Central memory CD8-positive, alpha-beta T cell (primary cell): ENCODE measurements around the gene POU3F2.
A peak's percentile ranks its signal among the peaks of the same experiment; 100 is the strongest.

Experiments
- ATAC-seq: fragments of 150-1000 bp; cut with Tn5 transposase; replicated peaks from 2 replicates; pipeline ENCODE4 v1.10.0; 2022; ENCODE audit warnings: mild to moderate bottlenecking, moderate FRiP score, moderate number of reproducible peaks; ENCODE audit not compliant: poor library complexity, severe bottlenecking; ENCODE audit errors: extremely low read depth
- DNase-seq, 2 donors: peaks; one replicate each; pipeline ENCODE4 v3.0.0; 2021; ENCODE audit warnings: low spot score in 2 of 2
- H3K27ac Mint-ChIP-seq: one replicate; pipeline ENCODE4 v1.8.0; 2022; ENCODE audit warnings: low read depth, mild to moderate bottlenecking, moderate library complexity, mixed read lengths
- H3K27me3 Mint-ChIP-seq: one replicate; pipeline ENCODE4 v1.8.0; 2022; ENCODE audit warnings: mixed read lengths
- H3K36me3 Mint-ChIP-seq: one replicate; pipeline ENCODE4 v1.8.0; 2022; ENCODE audit warnings: mild to moderate bottlenecking, moderate library complexity, mixed read lengths; ENCODE audit not compliant: insufficient read depth
- H3K4me1 Mint-ChIP-seq: one replicate; pipeline ENCODE4 v1.8.0; 2022; ENCODE audit warnings: mixed read lengths
- H3K4me3 Mint-ChIP-seq: one replicate; pipeline ENCODE4 v1.8.0; 2022; ENCODE audit warnings: mild to moderate bottlenecking, moderate library complexity, mixed read lengths
- H3K9me3 Mint-ChIP-seq: one replicate; pipeline ENCODE4 v1.8.0; 2022; ENCODE audit warnings: mixed read lengths

Gene POU3F2

GRCh38 chr6:98834060-98835031, at the start of gene POU3F2:
Gene POU3F2, plus strand, starts transcription at chr6:98834574. Its CDS starts 300 bp downstream, at chr6:98834874.
- Mint-ChIP-seq H3K4me1 (peaks cover 48% of the 10 kb centered on the region), H3K4me3 (peak within 1 kb of the TSS; percentile 89)
- peak; percentile 53 for ATAC-seq

DNA sequence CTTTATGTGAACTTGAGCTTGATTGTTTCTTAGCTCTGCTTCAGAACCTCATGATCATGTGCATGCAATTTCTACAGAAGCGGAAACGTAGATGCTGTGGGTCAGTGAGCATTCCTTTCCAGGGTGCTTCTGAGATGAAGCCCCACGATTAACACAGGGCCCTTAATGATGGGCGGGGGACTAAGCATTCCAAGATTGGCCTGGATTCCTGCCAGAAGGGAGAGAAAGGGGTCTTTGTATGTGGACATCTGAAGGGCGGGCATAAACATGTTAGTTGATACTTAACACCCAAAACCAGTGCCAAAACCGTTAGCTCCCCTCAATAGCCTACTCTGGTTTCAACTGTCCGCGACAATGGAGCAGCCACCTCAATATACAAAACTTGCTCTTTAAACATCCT, 46.9 kb upstream of the POU3F2 start:
- Mint-ChIP-seq H3K27ac (no peak overlapping the region), H3K4me3 (no peak overlapping the region), H3K27me3 (peaks cover 55% of the 10 kb centered on the region), H3K4me1 (no peaks in the 10 kb centered on the region), H3K36me3 (no peaks in the 10 kb centered on the region), H3K9me3 (peaks cover 8% of the 10 kb centered on the region)
- DNase-seq (no peak), ATAC-seq (no peak)

More at GRCh38 chr6:98834060-98835031, at the start of gene POU3F2:
- Mint-ChIP-seq H3K36me3 (peaks cover 14% of the 10 kb centered on the region), H3K9me3 (no peaks in the 10 kb centered on the region), H3K27me3 (peaks cover 93% of the 10 kb centered on the region), H3K27ac (peak within 1 kb of the TSS; percentile 50)
- DNase-seq, result peak in 1 of 2 donors; percentile 9

DNA sequence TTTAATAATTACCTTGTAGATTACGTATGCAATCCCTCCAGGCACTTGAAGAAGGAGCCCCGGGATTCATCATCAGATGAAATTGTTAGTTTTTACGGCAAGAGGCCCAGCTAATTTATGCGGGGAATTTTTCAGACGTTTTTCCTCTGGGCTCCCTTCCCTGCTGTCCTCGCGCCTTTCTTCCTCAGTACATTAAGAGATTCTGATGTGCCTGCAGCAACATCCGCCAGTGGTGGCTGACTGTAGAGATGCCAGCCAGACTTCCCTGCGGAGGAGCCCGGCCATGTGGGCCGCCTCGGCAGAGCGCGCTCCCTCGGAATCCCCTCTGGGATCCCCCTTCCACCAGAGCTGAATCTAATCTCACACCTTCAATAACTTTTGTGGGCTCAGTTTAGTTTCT, 46.4 kb upstream of the POU3F2 start:
- H3K4me3 Mint-ChIP-seq, result no peak overlapping the region
- ATAC-seq (no peak), DNase-seq (no peak)
- H3K4me1 Mint-ChIP-seq, result no peaks in the 10 kb centered on the region
- peaks cover 8% of the 10 kb centered on the region for H3K9me3 Mint-ChIP-seq
- no peaks in the 10 kb centered on the region for H3K36me3 Mint-ChIP-seq
- peaks cover 55% of the 10 kb centered on the region for H3K27me3 Mint-ChIP-seq
- no peak overlapping the region for H3K27ac Mint-ChIP-seq

- Mint-ChIP-seq H3K9me3 (no peaks in the 10 kb centered on the region), H3K27ac (no peak overlapping the region), H3K27me3 (peaks cover 43% of the 10 kb centered on the region), H3K4me1 (no peaks in the 10 kb centered on the region), H3K36me3 (no peaks in the 10 kb centered on the region), H3K4me3 (no peak overlapping the region)
- DNase-seq (no peak), ATAC-seq (no peak)
Observed at GRCh38 chr6:98794307-98794842, 40.0 kb upstream of the POU3F2 start.

DNA sequence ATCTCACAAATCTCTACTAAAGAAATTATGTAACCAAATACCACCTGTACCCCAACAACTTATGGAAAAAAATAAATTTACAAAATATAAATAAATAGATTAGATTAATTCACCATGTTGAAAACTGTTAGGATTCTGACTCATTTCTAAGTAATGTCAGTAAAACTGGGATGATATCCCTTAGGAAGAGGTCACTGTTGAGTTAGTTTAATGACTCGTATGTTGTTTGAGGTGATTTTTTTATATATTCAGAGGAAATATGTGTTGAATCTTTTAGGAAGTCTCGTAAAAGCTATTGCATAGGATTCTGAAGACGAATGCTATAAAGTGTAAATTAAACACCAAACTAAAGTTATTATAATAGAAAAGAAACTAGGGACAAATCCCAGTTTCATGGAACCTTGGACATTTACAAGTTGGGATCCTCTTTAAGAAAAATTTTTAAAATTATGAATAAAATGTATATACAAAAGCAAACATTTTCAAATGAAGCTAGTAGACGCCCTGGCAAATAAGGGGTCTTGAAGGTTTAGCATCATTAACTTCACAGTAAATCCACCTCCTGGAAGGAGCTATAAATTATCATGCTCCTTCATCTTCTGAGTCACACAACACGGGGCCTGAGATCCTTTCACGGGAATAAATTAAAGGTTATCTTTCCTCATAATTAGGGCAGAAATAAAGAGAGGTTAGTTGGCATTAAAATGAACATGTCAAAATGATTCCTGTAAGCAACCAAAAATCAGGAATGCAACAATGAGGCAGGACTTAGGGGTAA, 37.0 kb upstream of the POU3F2 start:
- DNase-seq, result no peak
- H3K27ac Mint-ChIP-seq, result no peak overlapping the region
- H3K9me3 Mint-ChIP-seq, result no peaks in the 10 kb centered on the region
- H3K36me3 Mint-ChIP-seq, result no peaks in the 10 kb centered on the region
- ATAC-seq, result no peak
- H3K27me3 Mint-ChIP-seq, result peaks cover 44% of the 10 kb centered on the region
- no peaks in the 10 kb centered on the region for H3K4me1 Mint-ChIP-seq
- no peak overlapping the region for H3K4me3 Mint-ChIP-seq

DNA sequence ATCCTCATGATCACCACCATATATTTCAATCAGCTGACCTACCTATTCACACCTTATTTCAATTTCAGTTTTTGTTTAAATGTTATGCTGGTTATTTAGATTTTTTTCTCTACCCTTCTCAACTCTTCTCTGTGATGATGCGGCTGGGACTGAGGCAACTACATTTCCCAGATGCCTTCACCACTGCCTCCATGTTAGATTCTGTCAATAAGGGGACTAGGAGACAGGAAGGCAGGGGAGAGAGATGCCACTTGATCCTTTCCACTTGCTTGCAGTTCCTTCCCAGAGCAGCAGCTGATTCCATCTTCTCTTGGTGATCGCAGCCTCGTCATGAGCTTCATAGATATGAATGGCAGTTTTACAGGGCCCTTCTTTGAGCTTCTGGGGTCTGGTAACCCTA, 33.5 kb upstream of the POU3F2 start:
- DNase-seq, result no peak
- no peak for ATAC-seq
- H3K4me1 Mint-ChIP-seq, result no peaks in the 10 kb centered on the region
- H3K27ac Mint-ChIP-seq, result no peak overlapping the region
- peaks cover 1% of the 10 kb centered on the region for H3K36me3 Mint-ChIP-seq
- H3K9me3 Mint-ChIP-seq, result no peaks in the 10 kb centered on the region
- peaks cover 37% of the 10 kb centered on the region for H3K27me3 Mint-ChIP-seq
- H3K4me3 Mint-ChIP-seq, result no peak overlapping the region

GRCh38 chr6:98808541-98809210, 25.7 kb upstream of the POU3F2 start:
- Mint-ChIP-seq H3K4me3 (no peak overlapping the region), H3K4me1 (no peaks in the 10 kb centered on the region), H3K27me3 (peaks cover 11% of the 10 kb centered on the region), H3K36me3 (peaks cover 3% of the 10 kb centered on the region), H3K27ac (no peak overlapping the region), H3K9me3 (no peaks in the 10 kb centered on the region)
- DNase-seq, result no peak
- ATAC-seq, result no peak

DNA sequence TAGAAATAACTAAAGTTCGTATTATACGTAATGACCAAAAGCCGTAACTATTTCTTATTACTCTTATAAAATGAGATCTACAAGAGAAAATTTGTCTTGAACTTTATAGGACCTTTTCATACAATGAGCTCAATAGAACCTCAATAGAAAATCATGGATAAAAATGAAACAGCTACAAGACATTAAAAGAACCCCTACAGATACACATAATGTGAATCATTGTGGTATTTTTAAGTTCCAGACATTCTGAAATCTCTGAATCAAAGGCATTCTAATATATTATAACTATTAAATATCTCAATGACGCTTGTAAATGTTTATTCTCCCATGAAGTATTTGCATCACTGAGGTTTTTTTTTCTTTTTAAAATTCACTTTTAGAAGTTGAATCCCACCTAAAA, 22.2 kb upstream of the POU3F2 start:
- no peak for DNase-seq

GRCh38 chr6:98816799-98817198, 17.6 kb upstream of the POU3F2 start:
- ATAC-seq, result no peak
- H3K36me3 Mint-ChIP-seq, result no peaks in the 10 kb centered on the region
- no peak overlapping the region for H3K4me3 Mint-ChIP-seq
- no peaks in the 10 kb centered on the region for H3K4me1 Mint-ChIP-seq
- peaks cover 49% of the 10 kb centered on the region for H3K27me3 Mint-ChIP-seq
- no peak overlapping the region for H3K27ac Mint-ChIP-seq
- no peak for DNase-seq
- H3K9me3 Mint-ChIP-seq, result no peaks in the 10 kb centered on the region

More for the DNA sequence above, 22.2 kb upstream of the POU3F2 start:
- H3K4me1 Mint-ChIP-seq, result no peaks in the 10 kb centered on the region
- H3K27ac Mint-ChIP-seq, result no peak overlapping the region
- H3K4me3 Mint-ChIP-seq, result no peak overlapping the region
- no peak for ATAC-seq
- no peaks in the 10 kb centered on the region for H3K36me3 Mint-ChIP-seq
- H3K27me3 Mint-ChIP-seq, result peaks cover 3% of the 10 kb centered on the region
- no peaks in the 10 kb centered on the region for H3K9me3 Mint-ChIP-seq

GRCh38 chr6:98821756-98822405, 12.5 kb upstream of the POU3F2 start:
- no peak for ATAC-seq
- no peak overlapping the region for H3K27ac Mint-ChIP-seq
- H3K9me3 Mint-ChIP-seq, result peaks cover 10% of the 10 kb centered on the region
- no peak for DNase-seq
- H3K4me1 Mint-ChIP-seq, result peaks cover 16% of the 10 kb centered on the region
- H3K27me3 Mint-ChIP-seq, result peaks cover 100% of the 10 kb centered on the region
- no peak overlapping the region for H3K4me3 Mint-ChIP-seq
- no peaks in the 10 kb centered on the region for H3K36me3 Mint-ChIP-seq

GRCh38 chr6:98823428-98824161, 10.8 kb upstream of the POU3F2 start:
- Mint-ChIP-seq H3K27me3 (peaks cover 100% of the 10 kb centered on the region), H3K27ac (no peak overlapping the region), H3K4me1 (peaks cover 23% of the 10 kb centered on the region), H3K36me3 (no peaks in the 10 kb centered on the region), H3K9me3 (peaks cover 10% of the 10 kb centered on the region), H3K4me3 (peak overlapping the region; percentile 61)
- ATAC-seq, result no peak
- no peak for DNase-seq
